ENCODE data around the gene C20orf96.
"Not testable (repeated sequence)": the region's sequence is repeated elsewhere in the genome, so short reads cannot be mapped to it uniquely, and the experiment has no call there.

The C20orf96 gene

GRCh38 chr20:278607-279571, 11.7 kb downstream of the C20orf96 start:
- no peak for DNase-seq (ENCODE audit: low spot score)

- DNase-seq (ENCODE audit: low spot score), result no peak
These were observed 12.4 kb downstream of the C20orf96 start for GRCh38 chr20:278181-278580.

GRCh38 chr20:277496-277781, 13.1 kb downstream of the C20orf96 start:
- no peak for DNase-seq (ENCODE audit: low spot score)

GRCh38 chr20:276620-277495, 13.7 kb downstream of the C20orf96 start:
- DNase-seq (ENCODE audit: low spot score), result no peak

- no peak for DNase-seq (ENCODE audit: low spot score)
These were observed 14.8 kb downstream of the C20orf96 start for GRCh38 chr20:275791-276190.

GRCh38 chr20:273884-274283, 16.7 kb downstream of the C20orf96 start:
- no peak for DNase-seq (ENCODE audit: low spot score)

- no peak for DNase-seq (ENCODE audit: low spot score)
These were observed 17.8 kb downstream of the C20orf96 start for GRCh38 chr20:272718-273117.

- DNase-seq (ENCODE audit: low spot score), result no peak
These were observed 19.0 kb downstream of the C20orf96 start for GRCh38 chr20:271528-271927.

GRCh38 chr20:271069-271468, 19.5 kb downstream of the C20orf96 start:
- DNase-seq (ENCODE audit: low spot score), result no peak

GRCh38 chr20:270517-270916, 20.0 kb downstream of the C20orf96 start:
- no peak for DNase-seq (ENCODE audit: low spot score)

GRCh38 chr20:266596-267562, 23.7 kb downstream of the C20orf96 start:
- DNase-seq (ENCODE audit: low spot score), result peak; percentile 88

GRCh38 chr20:263701-264100, 26.8 kb downstream of the C20orf96 start:
- DNase-seq (ENCODE audit: low spot score), result no peak

GRCh38 chr20:259981-260380, 30.6 kb downstream of the C20orf96 start:
- DNase-seq (ENCODE audit: low spot score), result no peak

GRCh38 chr20:258963-259362, 31.6 kb downstream of the C20orf96 start:
- peak; percentile 14 for DNase-seq (ENCODE audit: low spot score)

- DNase-seq (ENCODE audit: low spot score), result no peak
These were observed 32.2 kb downstream of the C20orf96 start for GRCh38 chr20:258269-258858.

GRCh38 chr20:257419-257818, 33.1 kb downstream of the C20orf96 start, which contains the start of gene DEFB132:
TSS of gene DEFB132 (plus strand) at chr20:257724. CDS start at chr20:257779, 55 bp downstream.
- no peak for DNase-seq (ENCODE audit: low spot score)

- not testable (repeated sequence) for DNase-seq (ENCODE audit: low spot score)
These were observed 37.1 kb downstream of the C20orf96 start for GRCh38 chr20:253447-253846.

GRCh38 chr20:252801-253200, 37.7 kb downstream of the C20orf96 start:
- DNase-seq (ENCODE audit: low spot score), result no peak

GRCh38 chr20:251354-251753, 39.2 kb downstream of the C20orf96 start:
- DNase-seq (ENCODE audit: low spot score), result no peak

- no peak for DNase-seq (ENCODE audit: low spot score)
These were observed 47.6 kb downstream of the C20orf96 start for GRCh38 chr20:242905-243304.

- no peak for DNase-seq (ENCODE audit: low spot score)
These were observed 52.6 kb downstream of the C20orf96 start for GRCh38 chr20:237929-238328.

Measured in Ammon's horn (tissue), 1 donor.